A549 treated with DMSO at 1 μM for 4 hours (cell line): ENCODE results near the gene PER3. TPM values are rescaled to one million over a fixed set of nuclear protein-coding genes. Genes with fewer than 3 reads are reported as not detected.

Experiments
- total RNA-seq: library from RNA; stranded (reverse); fragments of 200-300 nt; extraction: Qiagen RNA extraction; gene quantifications from 5 replicates; pipeline ENCODE4 v1.2.3, GENCODE V29; 2022; ENCODE audit warnings: low read depth

The PER3 gene
- 0.72 to 1.3 TPM (median 0.92 TPM) in 5 replicates for total RNA-seq

DNA sequence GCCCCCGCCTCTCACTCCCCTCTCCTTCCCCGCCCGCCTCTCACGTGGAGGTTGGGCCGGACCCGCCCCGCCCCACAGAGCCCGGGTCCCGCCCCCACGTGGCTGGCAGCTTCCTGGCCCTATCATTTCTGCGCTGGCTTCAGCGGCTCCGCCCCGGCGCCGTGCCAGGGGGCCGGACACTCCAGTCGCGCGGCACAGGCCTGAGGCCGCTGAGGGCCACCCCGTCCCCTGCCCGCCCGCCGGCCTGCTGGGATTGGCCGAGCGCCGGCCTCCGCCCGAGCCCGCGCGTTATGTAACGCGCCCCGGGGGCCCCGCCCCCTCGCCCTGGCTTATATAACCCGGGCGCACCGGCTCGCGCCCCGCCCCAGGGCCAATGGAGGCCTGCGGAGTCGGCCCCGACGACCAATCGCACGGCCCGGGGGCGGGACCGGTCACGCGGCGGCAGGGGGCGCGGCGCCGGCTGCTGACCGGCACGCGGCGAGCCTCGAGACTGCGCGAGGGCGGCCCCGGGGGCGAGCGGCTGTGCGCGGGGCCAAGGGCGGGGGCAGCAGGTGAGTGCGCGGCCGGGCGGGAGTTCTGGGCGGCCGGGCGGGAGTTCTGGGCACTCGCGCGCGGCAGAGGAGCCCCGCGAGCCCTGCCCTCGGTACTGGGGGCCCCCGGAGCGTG is at the start of gene PER3:
TSS of gene PER3 (plus strand) at position 466 of the 666 bp plus-strand sequence. CDS start 587 bp downstream, outside the sequence.

DNA sequence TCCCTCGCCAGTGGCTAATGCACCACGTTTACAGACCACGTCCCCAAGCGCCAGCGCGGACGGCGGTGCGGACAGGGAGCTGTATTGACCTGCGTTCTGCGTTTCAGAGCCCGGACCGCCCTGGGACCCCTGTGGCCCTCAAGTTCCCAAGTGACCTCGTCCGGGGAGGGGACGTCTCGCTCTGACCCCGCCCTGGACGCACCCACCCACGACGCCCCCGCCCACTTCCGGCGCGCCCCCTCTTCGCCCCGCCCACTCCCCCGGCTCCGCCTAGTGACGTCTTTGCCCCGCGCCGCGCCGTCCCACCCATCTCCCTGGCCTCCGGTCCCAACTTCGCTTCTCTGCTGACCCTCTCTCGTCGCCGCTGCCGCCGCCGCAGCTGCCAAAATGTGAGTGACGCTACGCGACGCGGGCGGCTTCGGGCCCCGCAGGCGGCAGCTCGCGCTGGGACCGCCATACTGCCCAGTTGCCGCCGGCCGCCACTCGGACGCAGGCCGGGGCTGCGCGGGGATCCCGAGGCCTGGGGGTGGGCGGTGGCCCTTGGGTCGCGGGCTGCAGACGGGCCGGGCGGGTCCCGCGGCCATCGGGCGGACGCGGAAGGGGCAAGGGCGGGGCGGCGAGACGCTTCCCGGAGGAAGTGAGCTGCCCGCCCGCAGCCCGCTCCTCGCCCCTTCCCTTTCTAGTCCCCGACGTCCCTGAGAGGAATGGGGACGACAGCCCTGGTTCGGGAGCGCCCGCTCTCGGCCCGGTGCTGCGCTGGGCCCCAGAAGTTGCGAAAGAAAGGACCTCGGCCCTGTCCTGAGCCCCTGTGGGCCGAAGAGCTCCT is 12.9 kb upstream of the PER3 start, which contains the start of gene VAMP3:
TSS of gene VAMP3 (plus strand) at position 300 of the 826 bp plus-strand sequence. CDS start at position 388, 88 bp downstream.

DNA sequence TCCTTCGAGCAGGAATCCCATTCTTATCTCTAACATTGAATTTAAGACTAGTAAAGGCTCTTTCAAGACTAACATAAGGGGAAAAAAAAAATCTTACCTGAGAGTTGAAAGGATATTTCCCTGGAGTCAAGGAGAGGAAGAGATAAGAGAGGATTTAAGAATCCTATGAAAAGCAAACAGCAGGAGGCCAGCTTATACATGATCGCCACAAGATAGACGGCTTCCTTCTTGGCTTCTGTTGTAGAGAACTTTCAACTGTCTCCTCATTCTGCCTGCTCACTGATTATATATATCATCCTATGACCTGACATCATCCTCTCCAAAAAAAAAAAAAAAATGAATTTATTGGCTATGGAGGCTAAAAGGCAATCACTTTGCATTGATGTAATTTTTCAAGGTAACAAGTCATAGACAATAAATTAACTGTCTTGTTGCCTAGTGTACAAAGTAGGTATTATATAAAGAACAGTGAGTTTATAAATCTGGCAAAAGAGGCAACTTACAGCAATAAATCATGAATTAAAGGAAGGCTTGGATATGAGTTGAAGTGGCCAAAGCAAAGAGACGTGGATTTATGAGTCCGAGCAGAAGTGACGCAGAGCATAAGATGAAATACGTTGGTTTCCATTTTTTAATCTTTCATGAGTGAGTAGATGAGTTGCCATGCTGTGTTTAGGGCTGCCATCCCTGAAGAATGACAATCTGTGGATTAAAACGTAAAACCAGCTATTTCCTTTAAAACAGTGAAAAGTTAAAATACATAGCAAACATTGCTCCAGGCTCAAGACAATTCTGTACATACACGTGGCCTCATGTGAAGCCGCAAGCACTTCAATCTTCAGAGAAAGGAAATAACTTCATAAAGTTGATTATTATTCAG is 69.0 kb downstream of the PER3 start, which contains the start of gene UTS2:
TSS of gene UTS2 (minus strand) at position 262 of the 880 bp plus-strand sequence. CDS start at position 200, 62 bp downstream.

Other genes with a start within 250 kb of the PER3 start
- 63.1 to 79.1 TPM (median 72.2 TPM) in 5 replicates for gene VAMP3, start 13.0 kb upstream of the PER3 start, total RNA-seq
- gene UTS2, start 68.8 kb downstream of the PER3 start, total RNA-seq: 0.73 TPM in 1 of 5 replicates, not detected in the others
- 2.7 to 4.6 TPM (median 3.8 TPM) in 5 replicates for gene TNFRSF9, start 156.5 kb downstream of the PER3 start, total RNA-seq
- gene PARK7, start 177.4 kb downstream of the PER3 start, total RNA-seq: 330 to 364 TPM (median 337 TPM) in 5 replicates
- gene ERRFI1, start 242.0 kb downstream of the PER3 start, total RNA-seq: 47.5 to 60.7 TPM (median 59.6 TPM) in 5 replicates